Mesothelial cell of epicardium (in vitro differentiated cells): ENCODE results near the gene LY6G5B. TPM values are rescaled to one million over a fixed set of nuclear protein-coding genes. Genes with fewer than 3 reads are reported as not detected.

Experiments used
- DNase-seq, 2 experiments: peaks; one replicate each; pipeline ENCODE4 v3.0.0; 2021; ENCODE audit warnings: low spot score in 2 of 2; ENCODE audit not compliant: unreplicated experiment in 2 of 2
- H3K27ac Mint-ChIP-seq: 2 replicates; pipeline ENCODE4 v1.8.0; 2021; ENCODE audit warnings: mixed read lengths
- H3K27me3 Mint-ChIP-seq: 2 replicates; pipeline ENCODE4 v1.8.0; 2021; ENCODE audit warnings: low read depth, mixed read lengths
- H3K36me3 Mint-ChIP-seq: 2 replicates; pipeline ENCODE4 v1.8.0; 2021; ENCODE audit warnings: mixed read lengths
- H3K4me1 Mint-ChIP-seq: 2 replicates; pipeline ENCODE4 v1.8.0; 2021; ENCODE audit warnings: mixed read lengths
- H3K4me3 Mint-ChIP-seq: 2 replicates; pipeline ENCODE4 v1.8.0; 2021; ENCODE audit warnings: mild to moderate bottlenecking, moderate library complexity, mixed read lengths
- H3K9me3 Mint-ChIP-seq: 2 replicates; pipeline ENCODE4 v1.8.0; 2021; ENCODE audit warnings: mixed read lengths
- total RNA-seq: library from RNA; stranded (reverse); gene quantifications from 3 replicates; pipeline ENCODE4 v1.2.1, GENCODE V29; 2021
- TF ChIP-seq, protein P1 (sequence below): fragments of 200-600 bp; sonication (generic); IDR thresholded peaks from one replicate; pipeline ENCODE4 v1.5.0; 2021; ENCODE audit warnings: antibody characterized with exemption; ENCODE audit not compliant: unreplicated experiment

The LY6G5B gene, protein sequence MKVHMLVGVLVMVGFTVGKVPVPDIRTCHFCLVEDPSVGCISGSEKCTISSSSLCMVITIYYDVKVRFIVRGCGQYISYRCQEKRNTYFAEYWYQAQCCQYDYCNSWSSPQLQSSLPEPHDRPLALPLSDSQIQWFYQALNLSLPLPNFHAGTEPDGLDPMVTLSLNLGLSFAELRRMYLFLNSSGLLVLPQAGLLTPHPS
- total RNA-seq = 34.2 to 37.5 TPM (median 36.5 TPM) in 3 replicates

DNA sequence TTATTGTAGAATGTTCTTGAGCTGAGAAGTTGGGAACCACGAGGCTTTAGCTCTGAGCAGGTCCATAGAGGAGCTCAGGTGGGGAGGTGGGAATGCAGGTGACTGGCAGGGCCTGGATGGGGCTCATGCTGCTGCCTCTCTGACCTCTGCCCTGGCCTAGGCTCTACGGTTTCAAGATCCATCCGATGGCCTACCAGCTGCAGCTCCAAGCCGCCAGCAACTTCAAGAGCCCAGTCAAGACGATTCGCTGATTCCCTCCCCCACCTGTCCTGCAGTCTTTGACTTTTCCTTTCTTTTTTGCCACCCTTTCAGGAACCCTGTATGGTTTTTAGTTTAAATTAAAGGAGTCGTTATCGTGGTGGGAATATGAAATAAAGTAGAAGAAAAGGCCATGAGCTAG is at the start of gene LY6G5B:
LY6G5B (plus strand) TSS at position 301 of the 400 bp plus-strand sequence. CDS start 975 bp downstream, outside the sequence.
- Mint-ChIP-seq H3K4me3 (no peak within 1 kb of the TSS), H3K27ac (no peak within 1 kb of the TSS), H3K36me3 (peaks cover 27% of the 10 kb centered on the region), H3K9me3 (no peaks in the 10 kb centered on the region), H3K4me1 (peaks cover 19% of the 10 kb centered on the region), H3K27me3 (no peaks in the 10 kb centered on the region)
- TF ChIP-seq, protein P1, sequence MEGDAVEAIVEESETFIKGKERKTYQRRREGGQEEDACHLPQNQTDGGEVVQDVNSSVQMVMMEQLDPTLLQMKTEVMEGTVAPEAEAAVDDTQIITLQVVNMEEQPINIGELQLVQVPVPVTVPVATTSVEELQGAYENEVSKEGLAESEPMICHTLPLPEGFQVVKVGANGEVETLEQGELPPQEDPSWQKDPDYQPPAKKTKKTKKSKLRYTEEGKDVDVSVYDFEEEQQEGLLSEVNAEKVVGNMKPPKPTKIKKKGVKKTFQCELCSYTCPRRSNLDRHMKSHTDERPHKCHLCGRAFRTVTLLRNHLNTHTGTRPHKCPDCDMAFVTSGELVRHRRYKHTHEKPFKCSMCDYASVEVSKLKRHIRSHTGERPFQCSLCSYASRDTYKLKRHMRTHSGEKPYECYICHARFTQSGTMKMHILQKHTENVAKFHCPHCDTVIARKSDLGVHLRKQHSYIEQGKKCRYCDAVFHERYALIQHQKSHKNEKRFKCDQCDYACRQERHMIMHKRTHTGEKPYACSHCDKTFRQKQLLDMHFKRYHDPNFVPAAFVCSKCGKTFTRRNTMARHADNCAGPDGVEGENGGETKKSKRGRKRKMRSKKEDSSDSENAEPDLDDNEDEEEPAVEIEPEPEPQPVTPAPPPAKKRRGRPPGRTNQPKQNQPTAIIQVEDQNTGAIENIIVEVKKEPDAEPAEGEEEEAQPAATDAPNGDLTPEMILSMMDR = no peak
- no peak for DNase-seq

DNA sequence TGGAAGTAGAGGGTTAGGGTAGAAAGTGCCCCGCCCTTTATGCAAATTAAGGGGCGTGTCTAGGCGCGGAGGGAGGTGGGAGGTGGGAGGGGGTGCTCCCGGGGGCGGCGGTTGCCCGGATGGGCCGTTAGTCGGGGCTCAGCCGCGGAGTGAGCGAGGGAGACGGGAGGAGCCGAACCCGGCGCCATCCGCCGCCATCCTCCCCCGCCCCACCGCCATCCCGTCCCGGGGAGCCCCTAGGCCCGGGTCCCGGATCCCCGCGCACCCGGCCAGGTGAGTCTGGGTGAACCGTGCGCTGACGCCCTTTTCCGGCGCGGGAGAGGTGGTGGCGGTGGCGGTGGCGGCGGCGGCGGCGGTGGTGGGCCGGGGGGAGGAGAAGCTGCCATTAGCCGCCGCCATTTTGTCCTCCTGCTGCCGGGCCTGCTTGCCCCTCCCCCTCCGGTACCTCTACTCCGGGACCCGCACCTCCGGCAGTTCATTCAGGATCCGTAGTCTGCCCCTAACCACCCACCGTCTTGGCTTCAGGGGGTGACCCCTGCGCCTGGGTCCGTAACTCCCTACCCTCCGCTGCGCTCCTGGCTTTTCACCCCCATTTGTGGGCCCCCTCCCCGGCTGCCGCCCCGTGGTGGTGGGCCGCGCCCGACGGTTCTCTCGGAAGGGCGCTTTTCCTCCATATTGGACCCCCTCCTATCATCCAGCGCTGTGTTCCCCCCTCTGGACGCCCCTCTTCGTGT is 49.0 kb upstream of the LY6G5B start, which contains the start of gene PRRC2A:
PRRC2A (plus strand) TSS at position 130 of the 734 bp plus-strand sequence. CDS start 2,075 bp downstream, outside the sequence.
- Mint-ChIP-seq H3K27ac (peak within 1 kb of the TSS; percentile 99), H3K36me3 (peaks cover 16% of the 10 kb centered on the region), H3K4me1 (peaks cover 29% of the 10 kb centered on the region), H3K27me3 (no peaks in the 10 kb centered on the region), H3K9me3 (no peaks in the 10 kb centered on the region), H3K4me3 (peak within 1 kb of the TSS; percentile 81)
- TF ChIP-seq, protein P1 = no peak
- DNase-seq = peak; percentile 92 to 95

DNA sequence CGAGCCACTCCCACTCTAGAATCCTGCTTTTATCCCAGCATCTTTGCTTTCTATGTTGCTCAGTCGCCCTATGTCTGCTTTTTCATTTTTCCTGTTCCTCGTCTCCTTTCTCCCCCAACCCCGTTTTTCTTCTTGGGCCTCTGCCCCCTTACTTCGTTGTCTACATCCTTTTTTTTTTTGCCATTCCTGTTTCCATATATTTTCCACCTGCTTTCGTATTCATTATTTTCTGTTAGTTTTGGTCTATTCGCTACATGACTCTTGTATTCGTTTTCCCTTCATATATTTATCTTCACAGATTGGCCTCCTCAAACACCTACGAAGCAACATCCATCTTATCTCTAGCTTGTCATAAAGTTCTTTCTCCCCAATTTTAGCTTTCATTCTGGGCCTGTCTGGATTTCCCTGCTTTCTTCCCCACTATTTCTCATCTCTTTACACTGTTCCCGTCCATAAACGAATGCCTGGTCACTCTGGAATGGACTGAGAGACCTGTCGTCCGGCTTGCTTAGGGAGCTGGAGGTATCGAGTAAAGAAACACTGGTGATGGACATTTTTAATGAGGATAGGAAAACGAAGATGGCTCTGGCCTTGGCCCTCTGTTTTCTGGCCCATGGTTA is 48.3 kb upstream of the LY6G5B start:
- H3K9me3 Mint-ChIP-seq = no peaks in the 10 kb centered on the region
- DNase-seq = no peak
- H3K4me1 Mint-ChIP-seq = peaks cover 24% of the 10 kb centered on the region
- TF ChIP-seq, protein P1 = no peak
- peaks cover 22% of the 10 kb centered on the region for H3K36me3 Mint-ChIP-seq
- H3K27me3 Mint-ChIP-seq = no peaks in the 10 kb centered on the region
- H3K27ac Mint-ChIP-seq = peak overlapping the region; percentile 95
- peak overlapping the region; percentile 81 for H3K4me3 Mint-ChIP-seq

DNA sequence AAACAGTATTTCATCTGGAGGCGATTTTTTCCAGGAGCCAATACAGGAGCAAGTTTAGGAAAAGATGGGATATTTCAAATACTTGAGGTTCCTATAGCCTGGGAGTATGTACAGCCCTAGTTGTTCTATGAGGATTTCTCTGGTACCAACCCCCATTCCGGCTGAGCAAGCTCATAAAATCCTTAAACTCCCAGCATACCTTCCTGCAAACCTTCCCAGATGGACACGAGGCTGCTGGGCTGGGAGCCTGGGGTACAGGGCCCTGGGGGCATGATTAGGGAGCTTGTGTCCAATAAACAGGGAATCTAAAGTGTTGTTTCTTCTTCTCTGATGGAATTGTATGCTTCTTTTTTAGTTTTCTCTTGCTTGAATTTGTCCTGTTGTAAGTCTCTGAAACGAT is 47.8 kb upstream of the LY6G5B start:
- peak overlapping the region; percentile 81 for H3K4me3 Mint-ChIP-seq
- H3K27me3 Mint-ChIP-seq = no peaks in the 10 kb centered on the region
- H3K4me1 Mint-ChIP-seq = peaks cover 24% of the 10 kb centered on the region
- DNase-seq = no peak
- TF ChIP-seq, protein P1 = no peak
- peak overlapping the region; percentile 95 for H3K27ac Mint-ChIP-seq
- peaks cover 25% of the 10 kb centered on the region for H3K36me3 Mint-ChIP-seq
- H3K9me3 Mint-ChIP-seq = no peaks in the 10 kb centered on the region

DNA sequence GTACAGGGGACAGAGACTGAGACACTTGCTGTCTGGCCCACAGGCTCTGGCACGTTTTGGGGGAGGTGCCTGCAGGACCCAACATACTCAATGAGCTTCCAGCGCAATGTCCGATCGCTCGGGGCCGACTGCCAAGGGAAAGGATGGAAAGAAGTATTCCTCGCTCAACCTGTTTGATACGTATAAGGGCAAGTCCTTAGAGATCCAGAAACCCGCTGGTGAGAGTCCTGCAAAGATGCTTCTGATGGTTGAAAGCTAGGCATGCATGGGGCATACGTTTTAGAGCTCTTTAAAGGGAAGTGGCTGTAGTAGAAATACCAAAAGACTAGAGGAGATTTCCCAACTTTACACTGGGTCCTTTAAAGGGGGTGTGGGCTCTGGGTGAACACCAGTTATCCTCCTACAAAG is 47.1 kb upstream of the LY6G5B start:
- TF ChIP-seq, protein P1 = no peak
- H3K27ac Mint-ChIP-seq = peak overlapping the region; percentile 95
- H3K27me3 Mint-ChIP-seq = no peaks in the 10 kb centered on the region
- H3K9me3 Mint-ChIP-seq = no peaks in the 10 kb centered on the region
- peaks cover 31% of the 10 kb centered on the region for H3K36me3 Mint-ChIP-seq
- H3K4me3 Mint-ChIP-seq = peak overlapping the region; percentile 81
- H3K4me1 Mint-ChIP-seq = peaks cover 24% of the 10 kb centered on the region
- no peak for DNase-seq
